ENCODE results near the gene MYL5. TPM values are rescaled to one million over a fixed set of nuclear protein-coding genes. Genes with fewer than 3 reads are reported as not detected.

Gene MYL5
- total and polyA plus RNA-seq, 2 of the 4 experiments (the other 2 are of a cell fraction) = 9.1 to 16.0 TPM

DNA sequence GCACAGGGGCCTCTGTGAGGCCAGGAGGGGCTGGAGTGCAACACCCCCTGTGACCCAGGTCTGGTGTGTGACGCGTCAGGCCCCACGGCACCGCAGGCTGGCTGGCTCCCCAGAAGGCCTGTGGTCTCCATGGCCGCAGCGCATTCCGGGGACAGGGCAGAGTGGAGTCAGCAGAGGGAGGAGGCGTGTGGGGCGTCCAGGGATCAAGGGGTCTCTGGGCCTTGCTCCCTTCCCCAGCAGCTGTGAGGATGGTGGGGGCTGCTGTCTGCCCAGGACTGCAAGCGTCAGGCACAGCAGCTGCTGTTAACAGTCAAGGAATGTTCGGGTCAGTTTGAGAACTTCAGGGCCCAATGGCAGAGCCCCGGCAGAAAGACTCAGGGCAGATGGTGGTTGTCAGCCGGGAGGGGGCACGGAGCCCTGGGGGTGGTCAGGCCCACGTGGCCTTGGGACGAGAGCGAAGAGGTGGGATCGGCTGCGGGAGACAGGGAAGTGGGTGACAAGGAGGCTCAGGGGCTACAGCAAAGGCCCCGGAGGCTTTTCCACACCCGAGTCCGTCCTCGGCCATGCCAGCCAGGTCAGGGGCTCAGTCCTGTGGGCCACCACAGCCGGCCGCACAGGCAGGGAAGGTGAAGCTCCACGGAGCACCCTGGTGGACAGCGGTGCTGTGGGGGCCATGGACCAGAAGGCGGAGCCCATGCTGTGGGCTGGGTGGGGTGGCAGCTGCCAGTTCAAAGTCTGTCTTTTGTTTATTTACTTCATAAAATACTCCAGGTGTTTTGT lies 49.6 kb downstream of the MYL5 start:
- H4K91ac ChIP-seq (ENCODE audit: insufficient read depth, low read depth, low read length) = no peak overlapping the region
- no peak overlapping the region for H3K4ac ChIP-seq (ENCODE audit: low read depth, low read length)
- peaks cover 15% of the 10 kb centered on the region for H3K4me1 ChIP-seq (ENCODE audit: control insufficient read depth, insufficient read depth, low read length)
- no peak overlapping the region for H4K8ac ChIP-seq (ENCODE audit: low read depth in 2 of 2, low read length in 2 of 2)
- peaks cover 13 to 63% of the 10 kb centered on the region in 2 experiments; a peak in 3 of 4 replicates for H3K79me1 ChIP-seq (ENCODE audit: low read depth in 1 of 2, low read length in 2 of 2)
- H3K9me3 ChIP-seq (ENCODE audit: control insufficient read depth, insufficient read depth, low read length) = no peaks in the 10 kb centered on the region
- H3K36me3 ChIP-seq (ENCODE audit: control insufficient read depth, insufficient read depth, low read length) = peaks cover 22% of the 10 kb centered on the region
- H3K23ac ChIP-seq (ENCODE audit: low read depth, low read length) = no peak overlapping the region
- H3K56ac ChIP-seq (ENCODE audit: extremely low read depth, insufficient read depth, low read length) = no peak overlapping the region
- DNase-seq = no peak
- no peak overlapping the region for H2BK15ac ChIP-seq (ENCODE audit: low read depth, low read length)
- no peak overlapping the region for H2BK120ac ChIP-seq (ENCODE audit: low read depth, low read length)
- no peak overlapping the region for H2BK20ac ChIP-seq (ENCODE audit: low read depth, low read length)
- no peaks in the 10 kb centered on the region for H3K27me3 ChIP-seq (ENCODE audit: control insufficient read depth, insufficient read depth, low read length)
- no peak overlapping the region for H2AFZ ChIP-seq (replicated peaks; ENCODE audit: low read length, poor library complexity)
- peaks cover 12% of the 10 kb centered on the region for H3K9me1 ChIP-seq (ENCODE audit: insufficient read depth, low read length)
- dilution Hi-C loops (cut with HindIII; ENCODE audit: low sequenced_read_pairs, unreplicated experiment) = no loop called here
- H3K4me3 ChIP-seq (ENCODE audit: insufficient read depth, low read depth, low read length) = no peak overlapping the region
- TF ChIP-seq MAZ (IDR thresholded peaks at IDR 0.05; ENCODE audit: borderline replicate concordance, low read depth, low read length) = no peak
- no peak for TF ChIP-seq BHLHE40 (IDR thresholded peaks at IDR 0.05; ENCODE audit: low read depth, low read length)
- TF ChIP-seq RFX5 (IDR thresholded peaks at IDR 0.05; ENCODE audit: low read depth, low read length) = no peak
- TF ChIP-seq RCOR1 (IDR thresholded peaks at IDR 0.05; ENCODE audit: insufficient replicate concordance, low read length) = no peak
- TF ChIP-seq, protein P1, sequence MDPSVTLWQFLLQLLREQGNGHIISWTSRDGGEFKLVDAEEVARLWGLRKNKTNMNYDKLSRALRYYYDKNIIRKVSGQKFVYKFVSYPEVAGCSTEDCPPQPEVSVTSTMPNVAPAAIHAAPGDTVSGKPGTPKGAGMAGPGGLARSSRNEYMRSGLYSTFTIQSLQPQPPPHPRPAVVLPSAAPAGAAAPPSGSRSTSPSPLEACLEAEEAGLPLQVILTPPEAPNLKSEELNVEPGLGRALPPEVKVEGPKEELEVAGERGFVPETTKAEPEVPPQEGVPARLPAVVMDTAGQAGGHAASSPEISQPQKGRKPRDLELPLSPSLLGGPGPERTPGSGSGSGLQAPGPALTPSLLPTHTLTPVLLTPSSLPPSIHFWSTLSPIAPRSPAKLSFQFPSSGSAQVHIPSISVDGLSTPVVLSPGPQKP (IDR thresholded peaks at IDR 0.05; ENCODE audit: borderline replicate concordance, low read depth, low read length) = no peak
- no peak for TF ChIP-seq CHD1 (IDR thresholded peaks at IDR 0.05; ENCODE audit: low read depth, low read length)
- TF ChIP-seq, protein P2, sequence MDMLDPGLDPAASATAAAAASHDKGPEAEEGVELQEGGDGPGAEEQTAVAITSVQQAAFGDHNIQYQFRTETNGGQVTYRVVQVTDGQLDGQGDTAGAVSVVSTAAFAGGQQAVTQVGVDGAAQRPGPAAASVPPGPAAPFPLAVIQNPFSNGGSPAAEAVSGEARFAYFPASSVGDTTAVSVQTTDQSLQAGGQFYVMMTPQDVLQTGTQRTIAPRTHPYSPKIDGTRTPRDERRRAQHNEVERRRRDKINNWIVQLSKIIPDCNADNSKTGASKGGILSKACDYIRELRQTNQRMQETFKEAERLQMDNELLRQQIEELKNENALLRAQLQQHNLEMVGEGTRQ (IDR thresholded peaks at IDR 0.05; ENCODE audit: low read depth, low read length) = no peak
- TF ChIP-seq MAFK (IDR thresholded peaks at IDR 0.05; ENCODE audit: low read depth, low read length) = no peak
- no peak for TF ChIP-seq CEBPB (IDR thresholded peaks at IDR 0.05; ENCODE audit: low read depth, low read length)
- TF ChIP-seq, protein P3, sequence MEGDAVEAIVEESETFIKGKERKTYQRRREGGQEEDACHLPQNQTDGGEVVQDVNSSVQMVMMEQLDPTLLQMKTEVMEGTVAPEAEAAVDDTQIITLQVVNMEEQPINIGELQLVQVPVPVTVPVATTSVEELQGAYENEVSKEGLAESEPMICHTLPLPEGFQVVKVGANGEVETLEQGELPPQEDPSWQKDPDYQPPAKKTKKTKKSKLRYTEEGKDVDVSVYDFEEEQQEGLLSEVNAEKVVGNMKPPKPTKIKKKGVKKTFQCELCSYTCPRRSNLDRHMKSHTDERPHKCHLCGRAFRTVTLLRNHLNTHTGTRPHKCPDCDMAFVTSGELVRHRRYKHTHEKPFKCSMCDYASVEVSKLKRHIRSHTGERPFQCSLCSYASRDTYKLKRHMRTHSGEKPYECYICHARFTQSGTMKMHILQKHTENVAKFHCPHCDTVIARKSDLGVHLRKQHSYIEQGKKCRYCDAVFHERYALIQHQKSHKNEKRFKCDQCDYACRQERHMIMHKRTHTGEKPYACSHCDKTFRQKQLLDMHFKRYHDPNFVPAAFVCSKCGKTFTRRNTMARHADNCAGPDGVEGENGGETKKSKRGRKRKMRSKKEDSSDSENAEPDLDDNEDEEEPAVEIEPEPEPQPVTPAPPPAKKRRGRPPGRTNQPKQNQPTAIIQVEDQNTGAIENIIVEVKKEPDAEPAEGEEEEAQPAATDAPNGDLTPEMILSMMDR (conservative IDR thresholded peaks at IDR 0.05; ENCODE audit: low read depth, low read length) = no peak
- TF ChIP-seq MXI1 (IDR thresholded peaks at IDR 0.05; ENCODE audit: borderline replicate concordance, low read depth, low read length) = no peak
- TF ChIP-seq NFE2L2 (IDR thresholded peaks at IDR 0.05; ENCODE audit: low read depth, low read length) = no peak
- no peak for TF ChIP-seq FOS (IDR thresholded peaks at IDR 0.05; ENCODE audit: low read depth, low read length)
- no peak for TF ChIP-seq POLR2A (IDR thresholded peaks at IDR 0.05; ENCODE audit: low read depth, low read length)
- no peak for TF ChIP-seq RAD21 (IDR thresholded peaks at IDR 0.05; ENCODE audit: low read length)
- TF ChIP-seq SMC3 (IDR thresholded peaks at IDR 0.05; ENCODE audit: low read depth, low read length) = no peak
- H2BK5ac ChIP-seq (ENCODE audit: low read depth, low read length, poor library complexity, severe bottlenecking) = no peak overlapping the region
- POLR2A ChIA-PET (ENCODE audit: unreplicated experiment) = no interaction called here
- in situ Hi-C loops (cut with MboI; ENCODE audit: low sequenced_read_pairs) = no loop called here
- H3K18ac ChIP-seq (ENCODE audit: low read depth, low read length) = no peak overlapping the region
- 89% methylated on average over 8 of the region's 28 CpGs; no CpG with 5 or more reads in 1 of the 2 experiments for WGBS, 2 experiments (ENCODE audit: extremely low coverage in 2 of 2, insufficient read length in 1 of 2)
- H3K4me2 ChIP-seq (ENCODE audit: low read depth, low read length) = no peak overlapping the region
- H4K20me1 ChIP-seq (ENCODE audit: insufficient read depth, low read length) = peaks cover 86% of the 10 kb centered on the region
- no peak for ATAC-seq (ENCODE audit: low read depth)
- no TSS peak for BruUV-seq (replicated peaks)
- intact Hi-C loops (cut with micrococcal nuclease) = no loop called here
- no peak overlapping the region for H2AK5ac ChIP-seq (ENCODE audit: low read depth, low read length)
- H3K14ac ChIP-seq (replicated peaks; ENCODE audit: low read depth, low read length) = no peak overlapping the region
- CTCF ChIA-PET = no interaction called here
- H3K9ac ChIP-seq (ENCODE audit: low read depth, low read length) = no peak overlapping the region
- no peak overlapping the region for H4K5ac ChIP-seq (ENCODE audit: low read depth, low read length)
- H3K27ac ChIP-seq (ENCODE audit: insufficient read depth, low read length) = no peak overlapping the region
- H2AK9ac ChIP-seq (replicated peaks; ENCODE audit: low read depth, low read length, poor library complexity) = no peak overlapping the region

Data from IMR-90 (cell line).